GM21528 (cell line): ENCODE measurements around the gene RPTOR.

Source experiments
- ATAC-seq: cut with Tn5 transposase; IDR thresholded peaks from one replicate; pipeline ENCODE4 v1.9.1; 2021; ENCODE audit warnings: mild to moderate bottlenecking, moderate library complexity; ENCODE audit not compliant: unreplicated experiment, low FRiP score

Gene RPTOR

DNA sequence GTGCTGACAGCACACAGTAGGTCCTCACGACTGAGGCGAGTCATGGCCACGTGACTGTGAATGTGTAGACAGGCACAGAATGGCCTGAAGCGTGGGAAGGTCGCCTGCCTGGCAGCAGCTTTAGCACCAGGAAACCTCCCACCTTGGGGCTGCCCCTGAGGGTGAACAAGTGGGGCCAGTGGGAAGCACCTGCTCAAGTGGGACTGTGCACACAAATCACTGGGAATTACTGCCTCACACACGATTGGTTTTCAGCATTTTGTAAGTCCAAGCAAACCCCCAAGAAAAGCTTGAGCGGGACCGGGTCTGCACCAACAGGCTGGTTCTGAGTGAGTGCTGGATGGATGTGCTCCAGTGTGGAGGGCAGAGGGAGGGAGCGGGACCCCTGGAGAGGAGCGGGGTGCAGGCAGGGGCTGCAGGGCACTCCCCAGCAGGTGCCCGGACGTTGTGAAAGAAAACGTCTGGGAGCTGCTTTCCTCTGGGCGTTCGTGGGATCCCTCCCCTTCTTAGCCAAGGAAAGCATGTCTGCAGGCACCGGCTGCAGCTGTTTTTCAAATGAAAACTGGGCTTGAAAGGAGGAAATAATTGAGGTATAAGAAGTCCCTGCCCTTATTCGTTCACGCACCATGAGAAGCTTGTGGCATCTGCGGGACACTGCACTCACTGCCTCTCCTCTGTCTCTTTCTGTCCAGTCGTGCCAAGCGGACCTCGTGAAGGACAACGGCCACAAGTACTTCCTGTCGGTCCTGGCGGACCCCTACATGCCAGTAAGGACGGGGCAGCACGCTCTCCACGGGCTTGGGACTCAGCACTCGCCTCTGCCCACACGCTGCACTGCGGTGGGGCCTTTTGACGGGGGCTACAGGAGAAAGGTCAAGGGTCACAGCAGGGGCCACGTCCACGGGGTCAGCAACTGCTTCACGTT is 335.3 kb downstream of the RPTOR start:
- ATAC-seq = no peak

DNA sequence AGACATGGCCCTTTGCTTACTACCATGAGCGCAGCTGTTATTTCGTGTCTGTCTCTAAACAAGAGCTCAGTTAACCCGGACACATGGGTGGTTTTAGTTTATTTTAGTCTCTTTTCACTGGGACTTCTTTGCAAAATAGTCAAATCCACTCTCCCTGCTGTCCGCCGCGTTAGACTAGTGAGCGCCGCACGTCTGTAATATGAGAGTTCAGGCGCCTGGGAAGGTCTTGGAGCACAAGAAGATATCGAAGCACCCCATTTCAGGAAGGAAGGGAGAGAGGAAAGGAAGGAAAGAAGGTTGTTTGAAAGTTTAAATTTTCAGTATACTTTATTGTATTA is 336.0 kb downstream of the RPTOR start:
- ATAC-seq = no peak

DNA sequence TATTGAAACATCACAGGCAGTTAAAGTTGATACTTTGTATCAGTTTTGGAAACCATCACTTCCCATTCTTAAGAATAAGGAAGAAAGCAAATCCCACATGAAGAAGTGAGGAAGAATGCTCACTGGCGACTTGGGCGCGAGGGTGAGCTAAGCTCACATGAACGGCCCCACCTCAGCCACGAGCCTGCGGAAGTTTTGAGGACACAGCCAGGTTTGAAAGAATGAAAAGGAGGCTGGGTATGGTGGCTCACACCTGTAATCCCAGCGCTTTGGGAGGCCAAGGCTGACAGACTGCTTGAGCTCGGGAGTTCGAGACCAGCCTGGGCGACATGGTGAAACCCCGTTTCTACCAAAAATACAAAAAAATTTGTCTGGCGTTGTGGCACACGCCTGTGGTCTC is 336.7 kb downstream of the RPTOR start:
- no peak for ATAC-seq

DNA sequence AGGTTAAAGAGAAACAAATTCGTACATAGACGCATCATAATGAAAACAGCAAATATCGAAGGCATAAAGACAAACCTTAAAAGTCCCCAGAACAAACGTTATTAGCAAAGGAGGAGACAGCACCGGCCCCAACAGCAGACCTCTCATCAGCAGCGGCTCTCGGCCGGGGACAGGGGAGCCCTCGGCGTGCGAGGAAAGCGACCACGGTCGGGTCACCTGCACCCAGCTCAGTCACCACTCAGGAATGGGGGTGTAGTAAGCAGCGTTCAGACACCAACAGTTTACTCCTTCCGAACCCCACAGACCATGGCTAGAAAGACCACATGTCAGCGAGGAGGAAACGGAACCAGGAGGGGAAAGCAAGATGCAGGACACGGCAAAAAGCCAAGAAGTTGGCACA is 337.7 kb downstream of the RPTOR start:
- ATAC-seq = no peak

DNA sequence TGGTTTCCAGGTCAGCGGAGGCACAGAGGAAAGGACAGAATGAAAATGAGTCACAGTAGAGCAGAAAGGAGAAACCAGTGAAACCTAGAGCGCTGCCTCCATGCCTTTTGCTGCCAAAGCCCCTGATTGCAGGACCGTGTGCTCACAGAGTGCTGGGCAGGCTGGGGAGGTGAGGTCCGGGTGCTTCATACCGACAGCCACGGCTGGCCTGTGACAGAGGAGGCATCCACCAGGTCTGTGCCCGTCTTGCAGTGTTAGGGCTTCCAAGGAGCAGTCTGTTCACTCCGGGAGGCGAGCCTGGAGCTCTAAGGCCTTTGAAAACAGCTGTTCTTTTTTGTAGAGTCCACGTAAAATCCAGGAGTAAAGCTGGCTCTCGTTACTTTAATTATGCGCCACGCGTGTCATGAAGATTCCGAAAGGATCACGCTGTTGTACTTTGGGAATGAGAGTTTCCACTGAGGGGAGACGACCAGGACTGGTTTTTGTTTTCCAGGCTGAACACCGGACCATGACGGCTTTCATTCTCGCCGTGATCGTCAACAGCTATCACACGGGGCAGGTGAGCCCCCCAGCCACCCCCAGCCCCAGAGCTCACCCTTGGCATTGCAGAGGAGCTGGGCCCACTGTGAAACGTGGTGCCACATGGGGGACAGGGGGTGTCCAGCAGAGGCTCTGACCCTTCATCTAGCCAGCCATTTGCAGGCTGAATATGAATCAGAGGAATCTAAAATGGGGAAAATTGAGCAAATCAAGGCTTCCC is 338.5 kb downstream of the RPTOR start:
- ATAC-seq = no peak

DNA sequence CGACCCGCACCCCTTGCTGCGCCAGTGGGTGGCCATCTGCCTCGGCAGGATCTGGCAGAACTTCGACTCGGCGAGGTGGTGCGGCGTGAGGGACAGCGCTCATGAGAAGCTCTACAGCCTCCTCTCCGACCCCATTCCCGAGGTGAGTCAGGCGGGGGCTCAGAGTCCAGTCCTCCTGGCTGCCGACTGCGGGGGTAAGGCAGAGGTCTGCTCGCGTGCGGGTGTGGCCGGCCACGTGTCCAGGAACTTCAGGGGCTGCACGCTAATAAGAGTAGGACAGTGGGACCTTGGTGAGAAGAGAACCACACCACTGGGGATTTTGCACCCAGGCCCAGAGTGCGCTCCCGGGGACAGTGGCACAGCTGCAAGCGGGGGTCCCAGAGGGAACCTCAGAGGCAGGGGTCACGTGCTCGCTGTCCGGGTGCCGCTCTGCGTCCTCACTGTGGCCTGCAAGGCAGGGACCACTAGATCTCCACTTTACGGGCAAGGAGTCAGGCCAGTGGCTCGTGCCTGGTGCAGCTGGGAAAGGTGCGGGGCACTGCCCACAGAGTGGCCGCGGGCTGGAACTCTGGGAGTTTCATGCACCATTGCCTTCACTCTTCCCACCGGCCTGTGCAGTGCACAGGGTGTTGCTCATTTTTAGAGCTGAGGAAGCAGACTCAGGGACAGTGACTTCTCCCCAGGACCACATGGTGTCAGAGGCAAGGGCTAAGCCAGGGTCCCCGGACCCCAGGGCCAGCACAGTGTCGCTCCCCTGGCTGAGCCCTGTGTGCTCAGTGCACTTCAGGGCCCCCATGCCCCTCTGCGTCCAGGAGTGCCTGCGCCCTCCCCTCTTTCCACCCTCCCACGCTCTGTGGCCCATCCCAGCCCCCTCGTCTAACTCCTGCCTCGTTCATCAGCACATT is 339.4 kb downstream of the RPTOR start:
- no peak for ATAC-seq

DNA sequence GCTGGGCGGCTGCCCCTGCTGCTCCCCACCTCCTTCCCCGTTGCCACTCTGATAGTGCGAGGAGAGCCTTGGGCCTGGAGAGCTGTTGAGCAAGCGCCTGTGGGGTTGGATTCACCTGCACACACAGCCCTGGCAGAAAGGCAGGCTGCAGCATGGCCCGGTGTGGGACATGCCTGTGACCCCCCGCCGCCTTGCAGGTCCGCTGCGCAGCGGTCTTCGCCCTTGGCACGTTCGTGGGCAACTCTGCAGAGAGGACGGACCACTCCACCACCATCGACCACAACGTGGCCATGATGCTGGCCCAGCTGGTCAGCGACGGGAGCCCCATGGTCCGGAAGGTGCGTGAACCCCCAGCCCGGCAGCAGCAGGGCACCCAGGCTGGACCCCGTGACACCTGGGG is 340.2 kb downstream of the RPTOR start:
- no peak for ATAC-seq

DNA sequence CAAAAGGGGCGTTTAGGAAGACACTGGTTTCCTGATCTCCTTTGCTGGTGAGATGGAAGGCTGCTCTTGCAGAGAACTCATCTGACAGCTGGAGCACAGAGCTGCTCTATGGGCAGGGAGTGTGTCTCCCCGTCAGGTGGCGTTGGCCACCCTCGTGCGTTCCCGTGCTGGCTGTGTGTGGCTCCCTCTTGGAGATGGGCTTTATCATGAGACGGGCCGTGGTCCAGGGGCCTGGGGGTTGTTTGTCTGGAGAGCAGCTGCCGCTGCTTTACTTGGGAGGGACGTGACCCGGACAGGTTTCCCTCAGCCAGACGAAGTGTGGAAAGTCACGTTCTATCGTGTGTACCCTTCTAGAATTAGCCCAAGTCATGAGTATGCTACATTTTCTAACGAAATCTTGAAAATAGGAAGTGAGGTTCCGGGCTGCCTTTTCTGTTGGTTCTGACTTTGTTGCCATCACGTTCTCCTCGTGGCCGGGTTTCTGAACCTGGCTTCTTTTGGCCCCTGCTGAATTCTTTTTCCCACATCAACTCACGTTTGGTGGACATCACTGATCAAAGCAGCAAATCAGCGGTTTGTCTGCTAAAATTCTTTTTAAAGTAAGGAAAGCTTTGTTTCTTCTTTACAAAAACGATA is 341.4 kb downstream of the RPTOR start:
- no peak for ATAC-seq

DNA sequence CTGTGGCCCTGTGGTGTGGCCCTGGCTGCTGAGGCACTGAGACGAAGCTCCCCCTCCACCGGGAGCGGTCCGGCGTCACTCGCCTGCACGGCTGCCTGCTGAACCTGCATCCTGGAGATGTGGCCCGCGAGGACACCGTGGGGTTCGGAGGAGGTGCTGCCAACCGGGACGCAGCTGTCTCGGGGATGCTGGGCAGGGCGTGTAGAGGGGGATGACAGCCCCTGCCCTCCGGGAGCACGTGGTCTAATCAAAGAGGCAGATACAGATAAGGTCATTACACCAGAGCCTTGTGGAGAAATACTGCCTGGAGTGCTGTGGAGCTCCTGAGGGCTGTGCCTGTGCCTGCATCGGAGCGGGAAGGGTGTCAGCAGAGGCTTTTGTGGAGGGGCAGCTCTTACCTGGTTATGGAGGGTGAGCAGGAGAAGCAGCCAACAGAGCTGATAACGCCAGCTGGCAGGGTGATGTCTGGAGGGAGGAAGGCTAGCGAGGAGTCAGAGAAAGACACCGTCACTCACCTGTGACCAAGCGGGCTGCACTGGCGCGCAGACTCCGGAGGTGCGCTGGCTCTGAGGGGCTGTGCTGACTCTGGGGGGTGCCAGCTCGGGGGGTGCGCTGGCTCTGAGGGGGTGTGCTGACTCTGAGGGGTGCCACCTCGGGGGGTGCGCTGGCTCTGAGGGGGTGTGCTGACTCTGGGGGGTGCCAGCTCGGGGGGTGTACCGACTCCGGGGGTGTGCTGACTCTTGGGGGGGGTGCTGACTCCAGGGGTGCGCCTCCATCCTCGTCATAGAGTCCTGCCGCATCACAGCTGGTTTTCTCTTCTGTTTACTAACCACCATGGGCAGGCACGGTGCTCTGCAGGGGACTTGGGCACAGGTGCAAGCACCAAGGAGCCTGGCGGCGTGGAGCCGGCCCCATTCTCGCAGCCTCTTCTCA is 342.3 kb downstream of the RPTOR start:
- ATAC-seq = no peak

DNA sequence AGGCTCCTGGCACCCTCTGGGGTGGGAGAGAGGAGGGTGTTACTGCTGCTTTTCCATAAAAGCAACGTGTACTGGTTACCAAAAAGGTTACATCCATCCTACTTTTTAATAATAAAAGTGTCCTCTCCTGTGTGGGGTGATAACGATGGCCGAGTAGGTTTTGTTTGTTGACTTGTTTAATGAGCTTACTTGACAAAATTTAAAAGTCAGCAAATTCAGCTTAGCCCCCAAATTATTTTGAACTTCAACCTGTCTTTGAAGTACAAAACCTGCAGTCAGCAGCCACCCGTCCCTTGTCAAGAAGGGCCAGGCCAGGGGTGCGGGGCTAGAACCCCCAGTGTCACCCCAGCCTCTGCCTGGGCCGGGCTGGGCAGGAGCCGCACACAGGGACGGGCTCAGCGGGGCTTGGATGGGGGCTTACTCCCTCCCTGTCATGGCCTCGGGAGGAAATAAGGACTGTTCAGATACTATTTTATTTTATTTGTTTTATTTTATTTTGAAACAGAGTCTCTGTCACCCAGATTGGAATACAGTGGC is 343.1 kb downstream of the RPTOR start:
- ATAC-seq = no peak

DNA sequence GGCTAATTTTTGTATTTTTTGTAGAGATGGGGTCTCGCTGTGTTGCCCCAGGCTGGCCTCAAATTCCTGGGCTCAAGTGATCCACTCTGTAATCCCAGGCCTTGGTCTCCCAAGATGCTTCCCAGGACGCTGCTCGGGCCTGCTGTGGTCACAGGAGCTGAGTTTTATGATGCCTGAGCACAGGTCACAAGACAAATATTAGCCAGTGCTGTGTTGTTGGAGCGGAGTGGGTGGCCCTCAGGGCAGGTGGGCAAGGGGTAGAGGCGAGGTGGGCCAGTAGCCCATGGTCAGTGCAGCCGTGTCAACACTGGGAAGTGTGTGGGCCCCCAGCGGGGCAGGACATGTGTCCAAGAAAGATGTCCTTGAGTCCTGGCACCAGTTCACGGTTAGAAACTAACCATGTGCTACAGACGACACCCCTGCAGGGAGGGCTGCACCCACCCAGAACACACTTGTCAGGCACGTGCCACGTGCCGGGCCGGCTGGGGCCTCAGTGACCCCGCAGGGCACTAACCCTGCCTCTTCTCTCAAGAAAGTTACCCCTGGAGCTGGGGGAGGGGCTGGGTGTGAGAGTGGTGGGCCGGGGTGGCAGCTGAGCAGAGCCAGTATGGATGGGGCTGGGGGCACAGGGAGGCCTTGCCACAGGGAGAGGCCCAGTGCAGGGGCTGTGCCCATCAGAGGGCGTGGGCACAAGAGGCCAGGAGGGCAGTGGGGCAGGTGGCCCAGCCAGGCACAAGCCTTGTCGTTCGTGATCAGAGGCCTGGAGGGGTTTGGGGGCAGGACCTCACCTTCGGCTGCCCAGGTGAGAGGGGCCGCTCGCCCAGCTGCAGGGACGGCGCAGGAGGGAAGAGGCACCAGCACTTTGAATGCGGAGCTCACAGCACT is 343.9 kb downstream of the RPTOR start:
- ATAC-seq = no peak

DNA sequence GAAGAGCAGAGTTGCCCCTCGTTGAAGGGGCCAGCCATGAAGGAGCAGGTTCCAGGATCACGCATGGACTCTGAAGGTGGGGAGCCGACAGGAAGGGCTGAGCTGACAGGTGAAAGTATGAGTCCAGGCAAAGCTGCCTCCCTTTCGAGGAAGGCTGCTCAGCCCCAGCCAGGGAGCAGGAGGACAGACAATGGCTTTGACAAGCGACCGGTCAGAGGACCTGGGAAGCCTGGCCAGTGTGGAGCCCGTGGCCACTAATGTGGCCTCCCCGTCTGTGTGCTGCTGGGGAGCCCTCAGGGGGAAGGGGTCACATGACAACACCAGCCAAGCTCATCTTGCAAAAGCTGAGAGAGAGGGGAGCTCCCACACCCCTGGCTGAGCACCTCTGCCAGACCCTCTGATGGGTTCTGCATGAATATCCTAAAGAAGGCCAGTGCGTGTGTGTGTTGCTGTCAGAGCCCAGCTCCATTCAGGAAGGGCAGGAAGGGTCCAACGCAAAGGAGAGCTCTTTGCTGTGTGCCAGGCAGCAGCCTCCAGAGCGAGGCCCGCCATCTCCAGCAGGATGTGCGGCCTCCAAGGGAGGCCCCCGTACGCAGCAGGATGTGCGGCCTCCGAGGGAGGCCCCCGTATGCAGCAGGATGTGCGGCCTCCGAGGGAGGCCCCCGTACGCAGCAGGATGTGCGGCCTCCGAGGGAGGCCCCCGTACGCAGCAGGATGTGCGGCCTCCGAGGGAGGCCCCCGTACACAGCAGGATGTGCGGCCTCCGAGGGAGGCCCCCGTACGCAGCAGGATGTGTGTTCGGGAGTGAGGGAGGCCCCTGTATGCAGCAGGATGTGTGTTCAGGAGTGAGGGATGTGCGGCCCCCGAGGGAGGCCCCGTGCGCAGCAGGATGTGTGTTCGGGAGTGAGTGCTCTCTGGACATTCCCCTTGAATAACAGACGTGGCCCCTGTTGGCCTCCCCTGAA is 344.9 kb downstream of the RPTOR start:
- no peak for ATAC-seq

DNA sequence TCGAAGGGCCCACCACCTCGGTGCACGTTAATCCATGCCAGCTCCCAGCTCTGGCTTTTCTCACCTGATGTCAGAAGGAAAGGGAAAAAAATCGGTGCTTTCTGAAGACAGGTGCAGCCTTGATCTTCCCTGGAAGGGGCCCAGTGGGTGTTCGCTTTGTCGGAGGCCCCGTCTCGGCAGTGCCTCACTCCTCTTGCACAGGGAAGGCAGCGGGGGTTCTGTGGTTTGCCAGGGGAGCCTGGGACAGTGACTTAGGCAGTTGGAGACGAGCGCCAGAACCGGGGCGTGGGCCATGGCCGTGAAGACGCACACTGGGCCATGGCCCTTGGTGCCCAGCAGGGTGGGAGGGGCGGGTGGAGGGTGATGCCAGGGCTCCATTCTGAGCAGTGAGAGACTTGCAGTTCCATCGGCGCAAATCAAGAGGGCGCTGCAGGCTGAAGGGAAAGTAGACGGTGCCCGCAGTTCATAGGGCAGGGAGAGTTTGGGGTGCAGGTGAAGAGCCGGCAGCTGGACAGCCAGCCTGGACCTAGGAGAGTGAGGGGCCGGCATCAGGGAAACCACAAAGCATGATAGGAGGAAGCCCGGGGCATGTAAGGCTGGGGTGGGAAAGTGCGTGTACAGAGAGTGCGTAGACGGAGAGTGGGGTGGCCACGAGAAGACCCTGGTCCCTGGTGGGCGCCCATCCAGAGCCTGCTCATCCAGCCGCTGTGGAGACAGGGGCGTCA is 345.7 kb downstream of the RPTOR start:
- ATAC-seq = no peak

DNA sequence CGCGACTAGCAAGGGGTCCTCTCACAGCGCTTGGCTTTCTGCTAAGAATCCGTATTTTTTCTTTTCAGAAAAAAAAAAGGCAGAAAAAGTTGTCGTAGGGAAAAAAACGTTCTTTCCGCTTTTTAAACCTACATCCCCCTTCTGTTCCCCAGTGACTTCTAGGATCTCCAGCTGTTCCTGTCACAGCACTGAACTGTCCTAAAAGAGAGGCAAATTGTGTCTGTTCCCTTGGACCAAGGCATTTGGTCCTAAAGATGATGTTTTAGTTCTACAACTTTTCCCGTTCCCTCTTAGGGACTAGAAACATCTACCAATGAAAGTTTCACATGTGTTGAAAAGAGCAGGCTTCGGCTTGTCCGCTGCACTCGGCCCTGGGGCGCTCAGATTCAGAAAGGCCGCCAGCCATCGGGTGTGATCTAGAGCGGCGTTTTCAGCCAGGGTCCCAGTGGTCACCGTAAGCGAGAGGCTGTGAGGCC is 346.3 kb downstream of the RPTOR start:
- no peak for ATAC-seq

DNA sequence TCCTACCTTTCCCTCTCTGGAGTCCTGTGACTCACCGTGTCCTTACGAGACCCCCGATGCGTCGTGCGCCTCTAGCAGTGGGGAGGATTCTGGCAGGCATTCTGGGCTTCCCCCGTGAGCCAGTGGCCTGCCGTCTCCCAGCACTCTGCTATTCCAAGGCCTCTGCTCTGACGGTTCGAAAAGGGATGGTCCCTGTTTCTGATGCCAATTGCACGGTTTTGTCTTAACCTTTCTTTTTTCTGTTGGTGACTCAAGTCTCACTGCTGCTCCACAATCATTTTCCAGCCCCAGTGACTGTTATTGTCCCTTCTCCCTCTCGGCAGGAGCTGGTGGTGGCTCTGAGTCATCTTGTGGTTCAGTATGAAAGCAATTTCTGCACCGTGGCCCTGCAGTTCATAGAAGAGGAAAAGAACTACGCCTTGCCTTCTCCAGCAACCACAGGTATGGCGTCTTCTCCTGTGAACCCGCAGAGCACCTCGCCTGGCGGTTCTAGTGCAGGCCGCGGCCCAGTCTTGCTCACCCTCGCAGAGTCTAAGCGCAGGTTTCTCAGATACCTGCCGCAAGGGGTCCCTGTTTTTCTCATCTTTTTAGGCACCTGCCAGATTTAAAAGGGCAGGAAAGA is 346.9 kb downstream of the RPTOR start:
- ATAC-seq = peak; percentile 35
